NCI-H69 (cell line): ENCODE data around the gene CD93.
A peak's percentile ranks its signal among the peaks of the same experiment; 100 is the strongest.

ENCODE experiments used
- DNase-seq: peaks from one replicate; lab custom pipeline; 2025; lab: John Stamatoyannopoulos, UW

The CD93 gene

GRCh38 chr20:23120261-23120660 is 34.1 kb upstream of the CD93 start:
- no peak for DNase-seq

GRCh38 chr20:23119456-23120216 is 33.5 kb upstream of the CD93 start:
- no peak for DNase-seq

- no peak for DNase-seq
These were observed 32.6 kb upstream of the CD93 start for GRCh38 chr20:23118766-23119165.

GRCh38 chr20:23118144-23118543 is 32.0 kb upstream of the CD93 start:
- no peak for DNase-seq

- DNase-seq, result no peak
These were observed 31.6 kb upstream of the CD93 start for GRCh38 chr20:23117738-23118137.

GRCh38 chr20:23116311-23117089 is 30.4 kb upstream of the CD93 start:
- peak; percentile 55 for DNase-seq

GRCh38 chr20:23115822-23116221 is 29.7 kb upstream of the CD93 start:
- no peak for DNase-seq

- no peak for DNase-seq
These were observed 28.4 kb upstream of the CD93 start for GRCh38 chr20:23114448-23115082.

GRCh38 chr20:23114018-23114417 is 27.9 kb upstream of the CD93 start:
- no peak for DNase-seq

- peak; percentile 35 for DNase-seq
These were observed 26.5 kb upstream of the CD93 start for GRCh38 chr20:23112595-23112994.

- DNase-seq, result no peak
These were observed 25.8 kb upstream of the CD93 start for GRCh38 chr20:23111944-23112342.

- peak; percentile 66 for DNase-seq
These were observed 25.3 kb upstream of the CD93 start for GRCh38 chr20:23111307-23111943.

- no peak for DNase-seq
These were observed 22.7 kb upstream of the CD93 start for GRCh38 chr20:23108871-23109270.

- no peak for DNase-seq
These were observed 21.3 kb upstream of the CD93 start for GRCh38 chr20:23107466-23107865.

- no peak for DNase-seq
These were observed 20.2 kb upstream of the CD93 start for GRCh38 chr20:23106271-23106851.

GRCh38 chr20:23105193-23105592 is 19.1 kb upstream of the CD93 start:
- DNase-seq, result no peak

- DNase-seq, result no peak
These were observed 17.3 kb upstream of the CD93 start for GRCh38 chr20:23103284-23104018.

- no peak for DNase-seq
These were observed 15.7 kb upstream of the CD93 start for GRCh38 chr20:23101696-23102406.

GRCh38 chr20:23100720-23101107 is 14.6 kb upstream of the CD93 start:
- no peak for DNase-seq

- no peak for DNase-seq
These were observed 13.9 kb upstream of the CD93 start for GRCh38 chr20:23099791-23100719.
